ENCODE measurements around the gene ZNF683. TPM values are rescaled to one million over a fixed set of nuclear protein-coding genes. Genes with fewer than 3 reads are reported as not detected.

ZNF683 gene
- total and polyA plus RNA-seq, 9 of the 15 experiments (the other 6 are each of a cell fraction or from before 2014, with no cell fraction given): not detected

- TF ChIP-seq, protein P1, sequence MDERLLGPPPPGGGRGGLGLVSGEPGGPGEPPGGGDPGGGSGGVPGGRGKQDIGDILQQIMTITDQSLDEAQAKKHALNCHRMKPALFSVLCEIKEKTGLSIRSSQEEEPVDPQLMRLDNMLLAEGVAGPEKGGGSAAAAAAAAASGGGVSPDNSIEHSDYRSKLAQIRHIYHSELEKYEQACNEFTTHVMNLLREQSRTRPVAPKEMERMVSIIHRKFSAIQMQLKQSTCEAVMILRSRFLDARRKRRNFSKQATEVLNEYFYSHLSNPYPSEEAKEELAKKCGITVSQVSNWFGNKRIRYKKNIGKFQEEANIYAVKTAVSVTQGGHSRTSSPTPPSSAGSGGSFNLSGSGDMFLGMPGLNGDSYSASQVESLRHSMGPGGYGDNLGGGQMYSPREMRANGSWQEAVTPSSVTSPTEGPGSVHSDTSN (CRISPR knock-in tag; IDR thresholded peaks at IDR 0.05; ENCODE audit: low read depth): no peak
- TF ChIP-seq, protein P1 (tag; conservative IDR thresholded peaks at IDR 0.05; ENCODE audit: low read depth): peak; percentile 54; the same call in 1 of the 2 replicates
- TF ChIP-seq MCM2 (IDR thresholded peaks at IDR 0.05; ENCODE audit: low read depth) (no peak), NCOA2 (IDR thresholded peaks at IDR 0.05; ENCODE audit: partially characterized antibody in 2 of 2) (no peak), KDM5B (IDR thresholded peaks at IDR 0.05; ENCODE audit: insufficient replicate concordance, low read depth, low read length) (no peak), NR2C1 (IDR thresholded peaks at IDR 0.05) (0 out of 2 replicates have a peak, but pooled peaks have one; percentile 33), NR2C1 (tag; IDR thresholded peaks at IDR 0.05) (peak; percentile 65), STAT5A (IDR thresholded peaks at IDR 0.05; ENCODE audit: borderline replicate concordance, low read length) (no peak), MEIS2 (IDR thresholded peaks at IDR 0.05; ENCODE audit: partially characterized antibody) (peak; percentile 82)
- ChIA-PET POLR2A (interaction anchor here (0.6 to 1.2 kb wide), 2 partner anchors 17 to 121 kb away, joined by 3 to 4 read pairs; no protein-coding TSS in a partner anchor), CTCF (ENCODE audit: low intra/inter-chr PET ratio) (no interaction called here)
- in situ Hi-C loops (cut with MboI) (no loop called here), intact Hi-C loops (cut with micrococcal nuclease) (no loop called here)
- 0 out of 2 replicates have a peak, but pooled peaks cover under 1% of the 10 kb centered on the region for H4K20me1 ChIP-seq (replicated peaks; ENCODE audit: control insufficient read depth, insufficient read depth, low read length)
- peak in 1 of 4 experiments; percentile 6 for DNase-seq (ENCODE audit: extremely low read depth in 1 of 4, low spot score in 3 of 4)
- H3K27me3 ChIP-seq (ENCODE audit: control insufficient read depth in 2 of 2, insufficient read depth in 2 of 2, low read length in 2 of 2): peaks cover 7 to 14% of the 10 kb centered on the region in 2 experiments; a peak in 4 of 5 replicates
- H3K9me1 ChIP-seq (ENCODE audit: control insufficient read depth, insufficient read depth, low read length): no peaks in the 10 kb centered on the region
- WGBS (ENCODE audit: insufficient coverage, low coverage, missing lambda C conversion rate): 0% methylated on average over 4 of the region's 4 CpGs
- H3K9ac ChIP-seq (ENCODE audit: insufficient read depth in 1 of 2, low read depth in 2 of 2, low read length in 2 of 2): no peak overlapping the region
- H3K4me3 ChIP-seq: no peak overlapping the region
- H3K27ac ChIP-seq (ENCODE audit: extremely low read depth, low read depth, low read length): no peak overlapping the region
- no peaks in the 10 kb centered on the region for H3K4me1 ChIP-seq (replicated peaks in 1 of 2; ENCODE audit: control insufficient read depth in 2 of 2, insufficient read depth in 2 of 2, low read length in 2 of 2)
- no peak for ATAC-seq
- FAIRE-seq: no peak
- no TSS peak for BruUV-seq (replicated peaks)
- H3K4me2 ChIP-seq (ENCODE audit: insufficient read depth, low read length): no peak overlapping the region
- H3K9me3 ChIP-seq (replicated peaks; ENCODE audit: control insufficient read depth, insufficient read depth, low read depth, low read length): no peaks in the 10 kb centered on the region
- no peaks in the 10 kb centered on the region for H3K79me2 ChIP-seq (ENCODE audit: control insufficient read depth, insufficient read depth, low read length)
- no peaks in the 10 kb centered on the region for H3K36me3 ChIP-seq (ENCODE audit: control insufficient read depth, insufficient read depth, low read length)
- no peak overlapping the region for H2AFZ ChIP-seq (ENCODE audit: low read depth, low read length)
Observed at GRCh38 chr1:26403656-26404055, 31.1 kb upstream of the ZNF683 start.
